Astrocyte (in vitro differentiated cells and primary cell): Measurements from ENCODE around the gene RAET1G. TPM values are rescaled to one million over a fixed set of nuclear protein-coding genes. Genes with fewer than 3 reads are reported as not detected.
"Not testable (repeated sequence)": the region's sequence is repeated elsewhere in the genome, so short reads cannot be mapped to it uniquely, and the experiment has no call there.

ENCODE experiments used
- DNase-seq: peaks from one replicate; pipeline ENCODE4 v3.0.0-alpha.2; 2010; ENCODE audit warnings: low read depth
- FAIRE-seq: peaks from 2 replicates; lab custom pipeline; 2011; peaks lifted over from hg19 to GRCh38; lab: Jason Lieb, UNC
- H2AFZ ChIP-seq: 2 replicates; pipeline ENCODE4 v1.6.0; 2012; ENCODE audit warnings: low read depth, low read length, inconsistent platforms
- H3K27ac ChIP-seq: 2 replicates; pipeline ENCODE4 v1.5.1; 2011; ENCODE audit warnings: low read depth, low read length, inconsistent platforms
- H3K27me3 ChIP-seq: 2 replicates; pipeline ENCODE4 v1.6.0; 2011; ENCODE audit warnings: low read length, inconsistent platforms; ENCODE audit not compliant: insufficient read depth
- H3K36me3 ChIP-seq: 2 replicates; pipeline ENCODE4 v1.5.1; 2011; ENCODE audit warnings: low read length, inconsistent platforms; ENCODE audit not compliant: insufficient read depth
- H3K4me1 ChIP-seq: 2 replicates; pipeline ENCODE4 v1.5.1; 2011; ENCODE audit warnings: low read length, inconsistent platforms; ENCODE audit not compliant: insufficient read depth
- H3K4me2 ChIP-seq: 2 replicates; pipeline ENCODE4 v1.6.0; 2012; ENCODE audit warnings: low read length, inconsistent platforms
- H3K4me3 ChIP-seq: 2 replicates; pipeline ENCODE4 v1.5.1; 2011; ENCODE audit warnings: low read depth, mild to moderate bottlenecking, low read length, inconsistent platforms; ENCODE audit not compliant: insufficient read depth
- H3K79me2 ChIP-seq: 2 replicates; pipeline ENCODE4 v1.6.0; 2012; ENCODE audit warnings: mild to moderate bottlenecking, low read length, inconsistent platforms; ENCODE audit not compliant: insufficient read depth
- H3K9ac ChIP-seq: 2 replicates; pipeline ENCODE4 v1.6.0; 2012; ENCODE audit warnings: mild to moderate bottlenecking, low read length, inconsistent platforms
- H3K9me3 ChIP-seq: 2 replicates; pipeline ENCODE4 v1.5.1; 2012; ENCODE audit warnings: low read depth, mild to moderate bottlenecking, low read length, inconsistent platforms; ENCODE audit not compliant: insufficient read depth
- H4K20me1 ChIP-seq: 2 replicates; pipeline ENCODE4 v1.6.0; 2012; ENCODE audit warnings: low read length, inconsistent platforms; ENCODE audit not compliant: insufficient read depth
- H3K27ac Mint-ChIP-seq: one replicate; pipeline ENCODE4 v1.8.0; 2021; ENCODE audit warnings: mild to moderate bottlenecking, mixed read lengths; ENCODE audit not compliant: unreplicated experiment
- H3K27me3 Mint-ChIP-seq: one replicate; pipeline ENCODE4 v1.8.0; 2021; ENCODE audit warnings: low read depth, mixed read lengths; ENCODE audit not compliant: unreplicated experiment
- H3K36me3 Mint-ChIP-seq: one replicate; pipeline ENCODE4 v1.8.0; 2021; ENCODE audit warnings: low read depth, mixed read lengths; ENCODE audit not compliant: unreplicated experiment
- H3K4me1 Mint-ChIP-seq: one replicate; pipeline ENCODE4 v1.8.0; 2021; ENCODE audit warnings: low read depth, mixed read lengths; ENCODE audit not compliant: unreplicated experiment
- H3K4me3 Mint-ChIP-seq: one replicate; pipeline ENCODE4 v1.8.0; 2021; ENCODE audit warnings: mild to moderate bottlenecking, moderate library complexity, mixed read lengths; ENCODE audit not compliant: unreplicated experiment
- H3K9me3 Mint-ChIP-seq: one replicate; pipeline ENCODE4 v1.8.0; 2021; ENCODE audit warnings: mild to moderate bottlenecking, mixed read lengths; ENCODE audit not compliant: unreplicated experiment
- CTCF ChIP-seq: IDR thresholded peaks from 2 replicates; pipeline ENCODE4 v1.5.1; 2011; ENCODE audit warnings: low read depth, mild to moderate bottlenecking, inconsistent platforms, low read length, moderate library complexity; ENCODE audit not compliant: insufficient read depth
- EZH2 ChIP-seq: IDR thresholded peaks from 2 replicates; pipeline ENCODE4 v1.6.1; 2012; ENCODE audit warnings: mild to moderate bottlenecking, low read length, inconsistent platforms; ENCODE audit not compliant: insufficient read depth
- total RNA-seq: library from RNA; stranded (reverse); gene quantifications from 2 replicates; pipeline ENCODE4 v1.2.1, GENCODE V29; 2021

The RAET1G gene
- total RNA-seq, 1 donor from 2014 or later: not detected

GRCh38 chr6:149953934-149954327, 31.0 kb upstream of the RAET1G start:
- not testable (repeated sequence) for H3K4me3 Mint-ChIP-seq, FAIRE-seq, H3K4me1 Mint-ChIP-seq, H3K27ac ChIP-seq, DNase-seq, H3K4me3 ChIP-seq, H2AFZ ChIP-seq, H3K4me1 ChIP-seq, H3K79me2 ChIP-seq, H3K9me3 ChIP-seq, H3K9me3 Mint-ChIP-seq, H3K27ac Mint-ChIP-seq, H3K36me3 Mint-ChIP-seq, H3K36me3 ChIP-seq, H3K9ac ChIP-seq, H3K4me2 ChIP-seq, H4K20me1 ChIP-seq
- H3K27me3 ChIP-seq: peaks cover 61% of the 10 kb centered on the region
- peak; percentile 9 for TF ChIP-seq EZH2
- H3K27me3 Mint-ChIP-seq: peaks cover 81% of the 10 kb centered on the region

- not testable (repeated sequence) for DNase-seq, H3K79me2 ChIP-seq, FAIRE-seq, H3K9ac ChIP-seq, H3K4me2 ChIP-seq, H3K27ac ChIP-seq, H3K9me3 Mint-ChIP-seq, H3K4me1 Mint-ChIP-seq, H3K27ac Mint-ChIP-seq, H3K4me1 ChIP-seq, H3K36me3 ChIP-seq, H3K36me3 Mint-ChIP-seq, H3K4me3 Mint-ChIP-seq, H3K9me3 ChIP-seq, H3K4me3 ChIP-seq, H2AFZ ChIP-seq, H4K20me1 ChIP-seq
- H3K27me3 Mint-ChIP-seq: peaks cover 82% of the 10 kb centered on the region
- peaks cover 61% of the 10 kb centered on the region for H3K27me3 ChIP-seq
- TF ChIP-seq EZH2: peak; percentile 19
These were observed 30.5 kb upstream of the RAET1G start for GRCh38 chr6:149953390-149953789.

GRCh38 chr6:149951626-149952025, 28.7 kb upstream of the RAET1G start:
- no peaks in the 10 kb centered on the region for H4K20me1 ChIP-seq
- no peak overlapping the region for H3K4me2 ChIP-seq
- Mint-ChIP-seq H3K4me1 (peaks cover 2% of the 10 kb centered on the region), H3K9me3 (peaks cover 4% of the 10 kb centered on the region), H3K27me3 (peaks cover 78% of the 10 kb centered on the region), H3K4me3 (no peak overlapping the region), H3K27ac (no peak overlapping the region), H3K36me3 (peaks cover 4% of the 10 kb centered on the region)
- H3K9ac ChIP-seq: no peak overlapping the region
- FAIRE-seq (no peak), DNase-seq (no peak)
- H3K9me3 ChIP-seq: no peaks in the 10 kb centered on the region
- H2AFZ ChIP-seq: no peak overlapping the region
- no peaks in the 10 kb centered on the region for H3K79me2 ChIP-seq
- H3K27me3 ChIP-seq: peaks cover 49% of the 10 kb centered on the region
- no peak overlapping the region for H3K27ac ChIP-seq
- no peaks in the 10 kb centered on the region for H3K4me1 ChIP-seq
- TF ChIP-seq EZH2 (no peak), CTCF (no peak)
- no peaks in the 10 kb centered on the region for H3K36me3 ChIP-seq
- H3K4me3 ChIP-seq: no peak overlapping the region
